WTC11 (cell line): ENCODE data around the gene HSFX2.
"Not testable (repeated sequence)": the region's sequence is repeated elsewhere in the genome, so short reads cannot be mapped to it uniquely, and the experiment has no call there.

Experiments
- ATF1 ChIP-seq: sonication (generic); formaldehyde crosslinking; IDR thresholded peaks from 2 replicates; pipeline ENCODE4 v1.8.1; 2023; ENCODE audit warnings: mild to moderate bottlenecking, moderate library complexity, missing genetic modification reagents
- CREM ChIP-seq: sonication (generic); formaldehyde crosslinking; IDR thresholded peaks from 2 replicates; pipeline ENCODE4 v1.8.1; 2022; ENCODE audit warnings: mild to moderate bottlenecking, missing genetic modification reagents, moderate library complexity
- ESRRA ChIP-seq: sonication (generic); formaldehyde crosslinking; IDR thresholded peaks from 2 replicates; pipeline ENCODE4 v1.8.1; 2022; ENCODE audit warnings: mild to moderate bottlenecking, missing genetic modification reagents, borderline replicate concordance
- FOXK1 ChIP-seq: sonication (generic); formaldehyde crosslinking; IDR thresholded peaks from 2 replicates; pipeline ENCODE4 v1.8.0; 2022; ENCODE audit warnings: mild to moderate bottlenecking, moderate library complexity, missing genetic modification reagents
- FOXP1 ChIP-seq: sonication (generic); formaldehyde crosslinking; IDR thresholded peaks from 2 replicates; pipeline ENCODE4 v1.8.0; 2022; ENCODE audit warnings: missing genetic modification reagents, mild to moderate bottlenecking, moderate library complexity, borderline replicate concordance
- SP1 ChIP-seq: sonication (generic); formaldehyde crosslinking; conservative IDR thresholded peaks from 2 replicates; pipeline ENCODE4 v1.8.1; 2022; ENCODE audit warnings: missing genetic modification reagents
- TCF7 ChIP-seq: sonication (generic); formaldehyde crosslinking; IDR thresholded peaks from 2 replicates; pipeline ENCODE4 v1.8.0; 2022; ENCODE audit warnings: mild to moderate bottlenecking, low read depth, missing genetic modification reagents, moderate library complexity
- ZBTB21 ChIP-seq: sonication (generic); formaldehyde crosslinking; IDR thresholded peaks from 2 replicates; pipeline ENCODE4 v1.8.1; 2023; ENCODE audit warnings: mild to moderate bottlenecking, missing genetic modification reagents, borderline replicate concordance
- ZNF121 ChIP-seq: sonication (generic); formaldehyde crosslinking; IDR thresholded peaks from 2 replicates; pipeline ENCODE4 v1.8.0; 2023; ENCODE audit warnings: missing genetic modification reagents
- TF ChIP-seq, protein P1 (sequence below): fragments of 200-600 bp; IDR thresholded peaks from 2 replicates; pipeline ENCODE4 v1.8.0; 2022; ENCODE audit warnings: antibody characterized with exemption
- TF ChIP-seq, protein P2 (sequence below): sonication (generic); formaldehyde crosslinking; IDR thresholded peaks from 2 replicates; pipeline ENCODE4 v1.8.0; 2023; ENCODE audit warnings: missing genetic modification reagents, mild to moderate bottlenecking, borderline replicate concordance
- TF ChIP-seq, protein P3 (sequence below): sonication (generic); formaldehyde crosslinking; IDR thresholded peaks from 2 replicates; pipeline ENCODE4 v1.8.0; 2022; ENCODE audit warnings: mild to moderate bottlenecking, missing genetic modification reagents
- TF ChIP-seq, protein P4 (sequence below): sonication (generic); formaldehyde crosslinking; IDR thresholded peaks from 2 replicates; pipeline ENCODE4 v1.8.1; 2023; ENCODE audit warnings: mild to moderate bottlenecking, missing genetic modification reagents, moderate library complexity
- TF ChIP-seq, protein P5 (sequence below): sonication (generic); formaldehyde crosslinking; IDR thresholded peaks from 2 replicates; pipeline ENCODE4 v1.8.1; 2023; ENCODE audit warnings: mild to moderate bottlenecking, missing genetic modification reagents

DNA sequence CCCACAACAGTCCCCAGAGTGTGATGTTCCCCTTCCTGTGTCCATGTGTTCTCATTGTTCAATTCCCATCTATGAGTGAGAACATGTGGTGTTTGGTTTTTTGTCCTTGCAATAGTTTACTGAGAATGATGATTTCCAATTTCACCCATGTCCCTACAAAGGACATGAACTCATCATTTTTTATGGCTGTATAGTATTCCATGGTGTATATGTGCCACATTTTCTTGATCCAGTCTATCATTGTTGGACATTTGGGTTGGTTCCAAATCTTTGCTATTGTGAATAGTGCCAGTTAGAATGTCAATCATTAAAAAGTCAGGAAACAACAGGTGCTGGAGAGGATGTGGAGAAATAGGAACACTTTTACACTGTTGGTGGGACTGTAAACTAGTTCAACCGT is 24.5 kb upstream of the HSFX2 start:
- TF ChIP-seq ESRRA (CRISPR knock-in tag); SP1 (CRISPR knock-in tag); ZNF121 (CRISPR knock-in tag); CREM (CRISPR knock-in tag); FOXK1 (CRISPR knock-in tag); ZBTB21 (CRISPR knock-in tag); FOXP1; ATF1; TCF7 (CRISPR knock-in tag): not testable (repeated sequence)
- TF ChIP-seq, protein P1, sequence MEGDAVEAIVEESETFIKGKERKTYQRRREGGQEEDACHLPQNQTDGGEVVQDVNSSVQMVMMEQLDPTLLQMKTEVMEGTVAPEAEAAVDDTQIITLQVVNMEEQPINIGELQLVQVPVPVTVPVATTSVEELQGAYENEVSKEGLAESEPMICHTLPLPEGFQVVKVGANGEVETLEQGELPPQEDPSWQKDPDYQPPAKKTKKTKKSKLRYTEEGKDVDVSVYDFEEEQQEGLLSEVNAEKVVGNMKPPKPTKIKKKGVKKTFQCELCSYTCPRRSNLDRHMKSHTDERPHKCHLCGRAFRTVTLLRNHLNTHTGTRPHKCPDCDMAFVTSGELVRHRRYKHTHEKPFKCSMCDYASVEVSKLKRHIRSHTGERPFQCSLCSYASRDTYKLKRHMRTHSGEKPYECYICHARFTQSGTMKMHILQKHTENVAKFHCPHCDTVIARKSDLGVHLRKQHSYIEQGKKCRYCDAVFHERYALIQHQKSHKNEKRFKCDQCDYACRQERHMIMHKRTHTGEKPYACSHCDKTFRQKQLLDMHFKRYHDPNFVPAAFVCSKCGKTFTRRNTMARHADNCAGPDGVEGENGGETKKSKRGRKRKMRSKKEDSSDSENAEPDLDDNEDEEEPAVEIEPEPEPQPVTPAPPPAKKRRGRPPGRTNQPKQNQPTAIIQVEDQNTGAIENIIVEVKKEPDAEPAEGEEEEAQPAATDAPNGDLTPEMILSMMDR, result not testable (repeated sequence)
- TF ChIP-seq, protein P2, sequence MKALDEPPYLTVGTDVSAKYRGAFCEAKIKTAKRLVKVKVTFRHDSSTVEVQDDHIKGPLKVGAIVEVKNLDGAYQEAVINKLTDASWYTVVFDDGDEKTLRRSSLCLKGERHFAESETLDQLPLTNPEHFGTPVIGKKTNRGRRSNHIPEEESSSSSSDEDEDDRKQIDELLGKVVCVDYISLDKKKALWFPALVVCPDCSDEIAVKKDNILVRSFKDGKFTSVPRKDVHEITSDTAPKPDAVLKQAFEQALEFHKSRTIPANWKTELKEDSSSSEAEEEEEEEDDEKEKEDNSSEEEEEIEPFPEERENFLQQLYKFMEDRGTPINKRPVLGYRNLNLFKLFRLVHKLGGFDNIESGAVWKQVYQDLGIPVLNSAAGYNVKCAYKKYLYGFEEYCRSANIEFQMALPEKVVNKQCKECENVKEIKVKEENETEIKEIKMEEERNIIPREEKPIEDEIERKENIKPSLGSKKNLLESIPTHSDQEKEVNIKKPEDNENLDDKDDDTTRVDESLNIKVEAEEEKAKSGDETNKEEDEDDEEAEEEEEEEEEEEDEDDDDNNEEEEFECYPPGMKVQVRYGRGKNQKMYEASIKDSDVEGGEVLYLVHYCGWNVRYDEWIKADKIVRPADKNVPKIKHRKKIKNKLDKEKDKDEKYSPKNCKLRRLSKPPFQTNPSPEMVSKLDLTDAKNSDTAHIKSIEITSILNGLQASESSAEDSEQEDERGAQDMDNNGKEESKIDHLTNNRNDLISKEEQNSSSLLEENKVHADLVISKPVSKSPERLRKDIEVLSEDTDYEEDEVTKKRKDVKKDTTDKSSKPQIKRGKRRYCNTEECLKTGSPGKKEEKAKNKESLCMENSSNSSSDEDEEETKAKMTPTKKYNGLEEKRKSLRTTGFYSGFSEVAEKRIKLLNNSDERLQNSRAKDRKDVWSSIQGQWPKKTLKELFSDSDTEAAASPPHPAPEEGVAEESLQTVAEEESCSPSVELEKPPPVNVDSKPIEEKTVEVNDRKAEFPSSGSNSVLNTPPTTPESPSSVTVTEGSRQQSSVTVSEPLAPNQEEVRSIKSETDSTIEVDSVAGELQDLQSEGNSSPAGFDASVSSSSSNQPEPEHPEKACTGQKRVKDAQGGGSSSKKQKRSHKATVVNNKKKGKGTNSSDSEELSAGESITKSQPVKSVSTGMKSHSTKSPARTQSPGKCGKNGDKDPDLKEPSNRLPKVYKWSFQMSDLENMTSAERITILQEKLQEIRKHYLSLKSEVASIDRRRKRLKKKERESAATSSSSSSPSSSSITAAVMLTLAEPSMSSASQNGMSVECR (CRISPR knock-in tag), result not testable (repeated sequence)
- TF ChIP-seq, protein P3, sequence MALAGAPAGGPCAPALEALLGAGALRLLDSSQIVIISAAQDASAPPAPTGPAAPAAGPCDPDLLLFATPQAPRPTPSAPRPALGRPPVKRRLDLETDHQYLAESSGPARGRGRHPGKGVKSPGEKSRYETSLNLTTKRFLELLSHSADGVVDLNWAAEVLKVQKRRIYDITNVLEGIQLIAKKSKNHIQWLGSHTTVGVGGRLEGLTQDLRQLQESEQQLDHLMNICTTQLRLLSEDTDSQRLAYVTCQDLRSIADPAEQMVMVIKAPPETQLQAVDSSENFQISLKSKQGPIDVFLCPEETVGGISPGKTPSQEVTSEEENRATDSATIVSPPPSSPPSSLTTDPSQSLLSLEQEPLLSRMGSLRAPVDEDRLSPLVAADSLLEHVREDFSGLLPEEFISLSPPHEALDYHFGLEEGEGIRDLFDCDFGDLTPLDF (CRISPR knock-in tag), result not testable (repeated sequence)
- TF ChIP-seq, protein P4, sequence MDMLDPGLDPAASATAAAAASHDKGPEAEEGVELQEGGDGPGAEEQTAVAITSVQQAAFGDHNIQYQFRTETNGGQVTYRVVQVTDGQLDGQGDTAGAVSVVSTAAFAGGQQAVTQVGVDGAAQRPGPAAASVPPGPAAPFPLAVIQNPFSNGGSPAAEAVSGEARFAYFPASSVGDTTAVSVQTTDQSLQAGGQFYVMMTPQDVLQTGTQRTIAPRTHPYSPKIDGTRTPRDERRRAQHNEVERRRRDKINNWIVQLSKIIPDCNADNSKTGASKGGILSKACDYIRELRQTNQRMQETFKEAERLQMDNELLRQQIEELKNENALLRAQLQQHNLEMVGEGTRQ, result not testable (repeated sequence)
- TF ChIP-seq, protein P5, sequence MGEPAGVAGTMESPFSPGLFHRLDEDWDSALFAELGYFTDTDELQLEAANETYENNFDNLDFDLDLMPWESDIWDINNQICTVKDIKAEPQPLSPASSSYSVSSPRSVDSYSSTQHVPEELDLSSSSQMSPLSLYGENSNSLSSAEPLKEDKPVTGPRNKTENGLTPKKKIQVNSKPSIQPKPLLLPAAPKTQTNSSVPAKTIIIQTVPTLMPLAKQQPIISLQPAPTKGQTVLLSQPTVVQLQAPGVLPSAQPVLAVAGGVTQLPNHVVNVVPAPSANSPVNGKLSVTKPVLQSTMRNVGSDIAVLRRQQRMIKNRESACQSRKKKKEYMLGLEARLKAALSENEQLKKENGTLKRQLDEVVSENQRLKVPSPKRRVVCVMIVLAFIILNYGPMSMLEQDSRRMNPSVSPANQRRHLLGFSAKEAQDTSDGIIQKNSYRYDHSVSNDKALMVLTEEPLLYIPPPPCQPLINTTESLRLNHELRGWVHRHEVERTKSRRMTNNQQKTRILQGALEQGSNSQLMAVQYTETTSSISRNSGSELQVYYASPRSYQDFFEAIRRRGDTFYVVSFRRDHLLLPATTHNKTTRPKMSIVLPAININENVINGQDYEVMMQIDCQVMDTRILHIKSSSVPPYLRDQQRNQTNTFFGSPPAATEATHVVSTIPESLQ (CRISPR knock-in tag), result not testable (repeated sequence)
